HL-60 (cell line): ENCODE results near the gene POFUT1.

Experiments used
- CTCF ChIP-seq: IDR thresholded peaks from one replicate; pipeline ENCODE4 v1.5.1; 2011; ENCODE audit warnings: low read length, control low read depth, inconsistent platforms; ENCODE audit not compliant: insufficient read depth
- POLR2AphosphoS5 ChIP-seq: IDR thresholded peaks from 2 replicates; pipeline ENCODE4 v1.6.1; 2012; ENCODE audit warnings: low read depth
- REST ChIP-seq: IDR thresholded peaks from 2 replicates; pipeline ENCODE4 v1.6.1; 2012; ENCODE audit warnings: low read depth; ENCODE audit not compliant: insufficient replicate concordance

- TF ChIP-seq CTCF (no peak), POLR2AphosphoS5 (no peak), REST (no peak)
Observed at GRCh38 chr20:32271620-32272019, 63.9 kb downstream of the POFUT1 start.
